ENCODE data around the gene SEC61A1.

The SEC61A1 gene

GRCh38 chr3:128051837-128052594 lies at the start of gene SEC61A1:
TSS of gene SEC61A1 (plus strand) at chr3:128052437. CDS start at chr3:128052553, 116 bp downstream.
- ATAC-seq = peak; percentile 98
- Mint-ChIP-seq H3K27ac (peak within 1 kb of the TSS; percentile 84), H3K4me3 (peak within 1 kb of the TSS; percentile 84), H3K36me3 (peaks cover 34% of the 10 kb centered on the region), H3K4me1 (peaks cover 41% of the 10 kb centered on the region), H3K27me3 (peaks cover 3% of the 10 kb centered on the region), H3K9me3 (no peaks in the 10 kb centered on the region)

GRCh38 chr3:128004661-128005060 lies 47.6 kb upstream of the SEC61A1 start:
- Mint-ChIP-seq H3K9me3 (no peaks in the 10 kb centered on the region), H3K27ac (no peak overlapping the region), H3K4me3 (no peak overlapping the region), H3K27me3 (peaks cover 36% of the 10 kb centered on the region), H3K36me3 (no peaks in the 10 kb centered on the region), H3K4me1 (no peaks in the 10 kb centered on the region)
- ATAC-seq = no peak

GRCh38 chr3:128006061-128007032 lies 45.9 kb upstream of the SEC61A1 start:
- Mint-ChIP-seq H3K9me3 (no peaks in the 10 kb centered on the region), H3K27me3 (peaks cover 35% of the 10 kb centered on the region), H3K4me3 (no peak overlapping the region), H3K27ac (no peak overlapping the region), H3K4me1 (no peaks in the 10 kb centered on the region), H3K36me3 (no peaks in the 10 kb centered on the region)
- no peak for ATAC-seq

- H3K36me3 Mint-ChIP-seq = no peaks in the 10 kb centered on the region
Observed at GRCh38 chr3:128007033-128007424, 45.2 kb upstream of the SEC61A1 start.

DNA sequence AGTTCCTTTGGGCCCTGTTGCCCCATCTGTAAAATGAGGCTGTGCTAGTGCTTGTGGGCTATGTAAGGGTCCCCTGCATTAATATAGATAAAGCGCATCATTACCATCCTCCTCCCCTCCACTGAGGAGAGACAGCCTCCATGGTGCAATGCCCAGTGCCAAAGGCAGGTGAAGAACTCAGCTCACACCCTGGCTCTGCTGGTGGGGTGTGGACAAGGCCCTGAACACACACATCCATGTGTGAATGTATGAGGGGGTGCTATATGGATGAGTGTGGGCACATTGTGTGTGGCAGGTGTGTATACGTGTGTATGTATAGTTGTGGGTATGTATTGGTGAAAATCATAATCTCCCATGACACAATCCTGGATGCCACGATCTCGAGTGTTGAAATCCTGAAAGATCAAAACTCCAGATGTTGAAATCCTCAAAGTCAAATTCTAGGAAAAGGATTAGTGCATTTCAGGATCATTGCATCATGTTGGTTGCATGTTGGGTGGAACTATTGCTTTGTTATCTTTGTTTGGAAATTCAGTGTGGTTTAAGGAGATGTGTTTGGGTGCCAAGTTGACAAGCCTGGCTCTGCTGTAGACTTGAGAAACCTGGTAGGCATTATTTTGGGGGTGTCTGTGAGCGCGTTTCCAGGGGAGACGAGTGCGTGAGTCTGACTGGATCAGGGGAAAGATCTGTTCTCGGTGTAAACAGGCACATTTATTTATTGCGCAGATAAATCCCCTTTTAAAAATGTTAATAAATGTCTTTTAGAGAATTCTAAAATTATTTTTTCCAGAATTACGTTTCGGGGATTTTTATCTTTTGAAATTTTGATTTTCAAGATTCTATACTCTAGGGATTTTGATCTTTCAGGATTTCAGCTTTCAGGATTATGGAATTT lies 42.0 kb upstream of the SEC61A1 start:
- peaks cover 33% of the 10 kb centered on the region for H3K27me3 Mint-ChIP-seq
- no peak overlapping the region for H3K27ac Mint-ChIP-seq

More at GRCh38 chr3:128007033-128007424, 45.2 kb upstream of the SEC61A1 start:
- no peak for ATAC-seq
- Mint-ChIP-seq H3K4me1 (no peaks in the 10 kb centered on the region), H3K9me3 (no peaks in the 10 kb centered on the region), H3K4me3 (no peak overlapping the region), H3K27me3 (peaks cover 41% of the 10 kb centered on the region), H3K27ac (no peak overlapping the region)

DNA sequence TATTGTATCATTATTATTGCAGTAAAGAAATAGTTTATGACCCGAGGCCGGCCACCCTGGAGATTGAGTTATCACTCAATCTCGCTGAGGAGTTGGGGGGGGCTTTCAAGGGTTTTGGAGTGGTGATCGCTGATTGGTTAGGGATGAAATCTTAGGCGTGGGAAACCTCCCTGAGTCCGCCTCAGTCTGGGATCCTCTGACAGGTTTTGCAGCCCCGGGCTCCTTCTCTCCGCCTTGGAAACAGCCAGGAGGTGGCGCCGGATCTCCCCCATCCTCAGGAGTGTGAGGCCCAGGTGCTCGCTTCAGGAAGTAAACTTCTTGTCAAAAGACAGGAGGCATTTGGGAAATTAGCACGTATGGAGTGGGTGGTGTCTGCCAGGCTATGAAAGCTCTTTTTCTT lies 41.1 kb upstream of the SEC61A1 start:
- Mint-ChIP-seq H3K4me3 (no peak overlapping the region), H3K9me3 (no peaks in the 10 kb centered on the region)
- ATAC-seq = no peak

More for the DNA sequence above, 42.0 kb upstream of the SEC61A1 start:
- Mint-ChIP-seq H3K4me1 (no peaks in the 10 kb centered on the region), H3K36me3 (no peaks in the 10 kb centered on the region), H3K9me3 (no peaks in the 10 kb centered on the region), H3K4me3 (no peak overlapping the region)
- ATAC-seq = no peak

GRCh38 chr3:128012050-128012449 lies 40.2 kb upstream of the SEC61A1 start:
- H3K27me3 Mint-ChIP-seq = peaks cover 17% of the 10 kb centered on the region
- no peaks in the 10 kb centered on the region for H3K9me3 Mint-ChIP-seq
- no peak overlapping the region for H3K4me3 Mint-ChIP-seq
- H3K27ac Mint-ChIP-seq = no peak overlapping the region
- H3K4me1 Mint-ChIP-seq = no peaks in the 10 kb centered on the region
- H3K36me3 Mint-ChIP-seq = no peaks in the 10 kb centered on the region
- no peak for ATAC-seq

More for the DNA sequence above, 41.1 kb upstream of the SEC61A1 start:
- Mint-ChIP-seq H3K36me3 (no peaks in the 10 kb centered on the region), H3K4me1 (no peaks in the 10 kb centered on the region), H3K27ac (no peak overlapping the region), H3K27me3 (peaks cover 24% of the 10 kb centered on the region)

DNA sequence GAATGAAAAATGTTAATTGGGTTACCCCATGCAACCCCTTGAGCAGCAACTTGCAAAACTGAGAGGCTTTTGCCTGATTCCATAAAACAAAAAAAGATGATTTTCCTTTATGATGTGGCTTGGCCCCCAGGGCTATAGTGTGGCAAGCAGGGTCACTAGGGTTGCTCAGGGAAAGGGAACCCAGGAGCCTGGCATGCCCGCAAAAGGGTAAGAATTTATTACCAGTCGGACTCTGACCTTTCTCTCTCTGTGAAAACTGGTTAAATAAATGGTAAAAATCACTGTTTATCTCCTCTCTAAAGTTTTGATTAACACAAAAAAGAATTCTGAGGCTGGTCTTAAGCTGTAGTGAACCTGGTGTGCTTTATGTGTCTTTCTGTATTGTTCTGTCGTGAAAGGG lies 37.7 kb upstream of the SEC61A1 start:
- no peaks in the 10 kb centered on the region for H3K9me3 Mint-ChIP-seq
- no peak overlapping the region for H3K4me3 Mint-ChIP-seq
- H3K27ac Mint-ChIP-seq = no peak overlapping the region
- ATAC-seq = no peak
- H3K36me3 Mint-ChIP-seq = no peaks in the 10 kb centered on the region
- no peaks in the 10 kb centered on the region for H3K4me1 Mint-ChIP-seq
- H3K27me3 Mint-ChIP-seq = peaks cover 9% of the 10 kb centered on the region

- H3K4me3 Mint-ChIP-seq = no peak overlapping the region
- H3K27ac Mint-ChIP-seq = no peak overlapping the region
- H3K9me3 Mint-ChIP-seq = no peaks in the 10 kb centered on the region
- no peaks in the 10 kb centered on the region for H3K36me3 Mint-ChIP-seq
- H3K27me3 Mint-ChIP-seq = peaks cover 4% of the 10 kb centered on the region
- H3K4me1 Mint-ChIP-seq = no peaks in the 10 kb centered on the region
- no peak for ATAC-seq
Observed at GRCh38 chr3:128016502-128016901, 35.7 kb upstream of the SEC61A1 start.

DNA sequence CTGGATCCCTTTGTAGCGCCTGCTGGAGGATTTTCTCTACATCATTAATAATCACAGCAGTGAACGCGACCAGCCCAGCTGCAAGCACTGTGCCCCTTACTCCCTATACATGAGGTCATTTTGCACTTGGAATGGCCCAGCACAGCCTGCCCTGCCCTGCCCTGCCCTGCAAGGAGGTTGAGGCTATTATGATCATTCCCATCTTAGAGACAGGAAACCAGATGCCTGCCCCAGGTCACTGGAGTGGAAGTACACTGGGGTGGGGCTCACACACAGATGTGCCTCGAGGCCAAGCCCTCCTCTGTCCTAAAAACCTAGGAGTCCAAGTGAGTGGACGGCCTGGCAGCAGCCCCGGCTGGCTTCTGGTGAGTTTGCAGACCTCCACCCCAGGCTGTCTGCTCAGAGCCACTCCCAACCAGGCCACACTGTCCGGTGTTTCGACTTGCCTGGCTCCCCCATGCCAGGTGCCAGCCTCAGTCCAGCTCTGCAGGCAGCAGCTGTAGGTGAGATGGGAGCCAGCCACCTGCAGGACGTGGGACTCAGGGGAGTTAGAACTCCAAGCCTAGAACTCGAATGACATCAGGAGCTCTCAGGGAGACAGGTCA lies 30.4 kb upstream of the SEC61A1 start:
- ATAC-seq = no peak
- no peaks in the 10 kb centered on the region for H3K36me3 Mint-ChIP-seq
- H3K4me3 Mint-ChIP-seq = no peak overlapping the region
- H3K27ac Mint-ChIP-seq = no peak overlapping the region
- H3K9me3 Mint-ChIP-seq = no peaks in the 10 kb centered on the region
- no peaks in the 10 kb centered on the region for H3K4me1 Mint-ChIP-seq
- H3K27me3 Mint-ChIP-seq = peaks cover 37% of the 10 kb centered on the region

DNA sequence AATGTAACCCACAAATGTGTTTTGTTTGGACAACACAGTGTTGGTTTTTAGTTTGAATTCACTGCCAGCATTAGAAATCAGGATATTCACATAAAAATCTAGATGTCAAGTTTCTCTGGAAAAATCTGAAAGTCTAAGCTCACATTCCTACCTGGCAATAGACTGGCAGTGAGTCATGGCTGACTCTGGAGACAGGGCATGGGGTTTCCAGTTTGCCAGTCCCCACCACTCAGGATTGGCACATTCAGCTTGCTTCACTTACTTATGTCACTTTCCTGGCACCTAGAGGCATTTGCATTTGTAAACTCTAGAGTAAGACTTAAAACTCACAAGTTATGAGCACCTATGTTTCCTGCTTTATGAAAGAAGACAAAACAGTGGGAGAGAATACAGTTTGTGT lies 19.1 kb upstream of the SEC61A1 start:
- H3K36me3 Mint-ChIP-seq = no peaks in the 10 kb centered on the region
- H3K9me3 Mint-ChIP-seq = no peaks in the 10 kb centered on the region
- peaks cover 9% of the 10 kb centered on the region for H3K27me3 Mint-ChIP-seq
- H3K4me1 Mint-ChIP-seq = no peaks in the 10 kb centered on the region
- no peak overlapping the region for H3K27ac Mint-ChIP-seq
- no peak for ATAC-seq
- no peak overlapping the region for H3K4me3 Mint-ChIP-seq

- Mint-ChIP-seq H3K27ac (no peak overlapping the region), H3K36me3 (no peaks in the 10 kb centered on the region)
Observed at GRCh38 chr3:128036119-128036518, 16.1 kb upstream of the SEC61A1 start.

GRCh38 chr3:128040041-128040440 lies 12.2 kb upstream of the SEC61A1 start:
- peaks cover 6% of the 10 kb centered on the region for H3K36me3 Mint-ChIP-seq
- no peaks in the 10 kb centered on the region for H3K4me1 Mint-ChIP-seq
- no peak for ATAC-seq
- H3K4me3 Mint-ChIP-seq = no peak overlapping the region
- H3K27ac Mint-ChIP-seq = no peak overlapping the region
- peaks cover 4% of the 10 kb centered on the region for H3K9me3 Mint-ChIP-seq
- H3K27me3 Mint-ChIP-seq = peaks cover 9% of the 10 kb centered on the region

More at GRCh38 chr3:128036119-128036518, 16.1 kb upstream of the SEC61A1 start:
- peaks cover 9% of the 10 kb centered on the region for H3K27me3 Mint-ChIP-seq
- H3K9me3 Mint-ChIP-seq = no peaks in the 10 kb centered on the region
- H3K4me1 Mint-ChIP-seq = no peaks in the 10 kb centered on the region
- H3K4me3 Mint-ChIP-seq = no peak overlapping the region
- no peak for ATAC-seq

DNA sequence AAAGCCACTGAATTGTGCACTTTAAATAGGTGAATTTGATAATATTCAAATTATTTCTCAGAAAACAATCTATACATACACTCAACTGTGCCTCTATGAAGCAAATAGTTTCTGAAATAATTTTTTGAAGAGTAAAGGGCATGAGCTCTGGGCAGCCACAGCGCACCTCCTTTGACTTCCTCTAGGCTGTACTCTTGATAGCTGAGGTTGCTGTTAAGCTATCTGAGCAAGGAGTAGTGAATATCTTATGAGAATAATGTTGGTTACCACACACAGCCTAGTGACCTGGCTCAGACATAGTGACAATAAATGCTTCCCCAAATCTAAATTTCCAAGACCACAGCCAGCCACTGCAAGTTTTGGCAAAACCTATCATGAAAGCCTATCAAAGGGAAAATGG lies 11.6 kb upstream of the SEC61A1 start:
- H3K9me3 Mint-ChIP-seq = peaks cover 4% of the 10 kb centered on the region
- H3K4me3 Mint-ChIP-seq = no peak overlapping the region
- H3K4me1 Mint-ChIP-seq = no peaks in the 10 kb centered on the region
- ATAC-seq = no peak
- peaks cover 13% of the 10 kb centered on the region for H3K27me3 Mint-ChIP-seq
- no peak overlapping the region for H3K27ac Mint-ChIP-seq
- peaks cover 6% of the 10 kb centered on the region for H3K36me3 Mint-ChIP-seq

Data from stimulated activated memory B cell treated with anti-CD40 and anti-IgM and Interleukin-4, amounts not matched to agents 10 μg/mL and 1 μg/mL and 100 μg/mL, for 72 hours (primary cell).